ENCODE results near the gene RAMP3.

Gene RAMP3

GRCh38 chr7:45180084-45180986 lies 22.7 kb downstream of the RAMP3 start:
- DNase-seq, result no peak

GRCh38 chr7:45181286-45181960 lies 23.8 kb downstream of the RAMP3 start:
- no peak for DNase-seq

- DNase-seq, result no peak
Observed at GRCh38 chr7:45181991-45182855, 24.6 kb downstream of the RAMP3 start.

GRCh38 chr7:45182856-45183710 lies 25.5 kb downstream of the RAMP3 start:
- no peak for DNase-seq

- DNase-seq, result no peak
Observed at GRCh38 chr7:45183711-45184210, 26.2 kb downstream of the RAMP3 start.

GRCh38 chr7:45184326-45185027 lies 26.9 kb downstream of the RAMP3 start:
- no peak for DNase-seq

GRCh38 chr7:45185028-45185863 lies 27.7 kb downstream of the RAMP3 start:
- DNase-seq, result no peak

GRCh38 chr7:45185864-45186250 lies 28.3 kb downstream of the RAMP3 start:
- no peak for DNase-seq

- no peak for DNase-seq
Observed at GRCh38 chr7:45186261-45186813, 28.7 kb downstream of the RAMP3 start.

- no peak for DNase-seq
Observed at GRCh38 chr7:45187089-45187945, 29.7 kb downstream of the RAMP3 start.

- DNase-seq, result no peak
Observed at GRCh38 chr7:45187946-45188411, 30.4 kb downstream of the RAMP3 start.

GRCh38 chr7:45188736-45189135 lies 31.1 kb downstream of the RAMP3 start:
- DNase-seq, result no peak

GRCh38 chr7:45189151-45189970 lies 31.8 kb downstream of the RAMP3 start:
- no peak for DNase-seq

GRCh38 chr7:45190406-45191165 lies 33.0 kb downstream of the RAMP3 start:
- DNase-seq, result no peak

GRCh38 chr7:45191396-45191795 lies 33.8 kb downstream of the RAMP3 start:
- DNase-seq, result no peak

- peak; percentile 44 to 71 (median 54) for DNase-seq
Observed at GRCh38 chr7:45192621-45193041, 35.0 kb downstream of the RAMP3 start.

GRCh38 chr7:45193828-45194227 lies 36.2 kb downstream of the RAMP3 start:
- no peak for DNase-seq

Data from suppressor macrophage (primary cell).